HepG2 (cell line): Measurements from ENCODE around the gene RBSN. TPM values are rescaled to one million over a fixed set of nuclear protein-coding genes. Genes with fewer than 3 reads are reported as not detected.

Experiments
- ATAC-seq: fragments of 200-7000 bp; cut with Tn5 transposase; 3 replicates; pipeline ENCODE4 v1.9.1; 2020; ENCODE audit warnings: mild to moderate bottlenecking, moderate library complexity
- BruUV-seq: library from RNA; stranded (reverse); fragments of 400-500 nt; replicated peaks from 2 replicates; lab custom pipeline; 2021; lab: Mats Ljungman, UMichigan
- CTCF ChIA-PET: fragments of 300-600 bp; formaldehyde crosslinking; extraction: SDS; loops from one replicate; lab custom pipeline; 2021; ENCODE audit warnings: low total read pairs, inconsistent platforms, low intra/inter-chr PET ratio; lab: Yijun Ruan, JAX
- POLR2A ChIA-PET: fragments of 350-600 bp; sonication (Branson Sonifier 250); formaldehyde crosslinking; loops from one replicate; lab custom pipeline; 2020; ENCODE audit warnings: antibody characterized with exemption, inconsistent platforms; lab: Yijun Ruan, JAX
- DNase-seq: peaks from one replicate; pipeline ENCODE4 v3.0.0-alpha.2; 2015; ENCODE audit warnings: low spot score
- FAIRE-seq: peaks from 3 replicates; lab custom pipeline; 2011; peaks lifted over from hg19 to GRCh38; lab: Jason Lieb, UNC
- H2AFZ ChIP-seq: one replicate; pipeline ENCODE4 v1.6.1; 2011; ENCODE audit warnings: low read length, inconsistent platforms
- H3K27ac ChIP-seq: fragments of 300-600 bp; 3 replicates; pipeline ENCODE4 v1.8.0; 2011; ENCODE audit warnings: mixed run types, mild to moderate bottlenecking, mixed read lengths, low read length, inconsistent platforms; ENCODE audit not compliant: insufficient read depth; ENCODE audit errors: extremely low read length
- H3K27me3 ChIP-seq, 2 experiments: fragments of 200-600 bp in 1 of 2; 2 replicates in 1 of 2; 3 replicates in 1 of 2; pipeline versions ENCODE4 v1.6.0 to v1.8.0; 2011; ENCODE audit warnings: low read length in 2 of 2, mild to moderate bottlenecking in 2 of 2, moderate library complexity in 2 of 2, inconsistent platforms in 1 of 2; ENCODE audit not compliant: insufficient read depth in 2 of 2, control insufficient read depth in 1 of 2
- H3K36me3 ChIP-seq, 2 experiments: fragments of 200-600 bp in 1 of 2; replicated peaks in 1 of 2; 2 replicates in 1 of 2; 3 replicates in 1 of 2; pipeline versions ENCODE4 v1.5.1 to v1.8.0; 2011; ENCODE audit warnings: low read length in 2 of 2, inconsistent platforms in 1 of 2; ENCODE audit not compliant: insufficient read depth in 2 of 2, control insufficient read depth in 1 of 2
- H3K4me1 ChIP-seq: 2 replicates; pipeline ENCODE4 v1.5.1; 2012; ENCODE audit warnings: low read length, inconsistent platforms; ENCODE audit not compliant: insufficient read depth
- H3K4me2 ChIP-seq: 2 replicates; pipeline ENCODE4 v1.6.0; 2011; ENCODE audit warnings: low read depth, low read length, inconsistent platforms
- H3K4me3 ChIP-seq, 3 experiments: fragments of 200-600 bp in 1 of 3; sonication (generic), shearing (Covaris generic) in 1 of 3; replicated peaks in 1 of 3; 2 replicates each; pipeline ENCODE4 v1.5.1; 2011 to 2016; ENCODE audit warnings: low read length in 3 of 3, inconsistent platforms in 2 of 3, low read depth in 2 of 3, mild to moderate bottlenecking in 2 of 3, control low read depth in 1 of 3, mixed read lengths in 1 of 3; ENCODE audit not compliant: insufficient read depth in 1 of 3
- H3K79me2 ChIP-seq: one replicate; pipeline ENCODE4 v1.6.1; 2011; ENCODE audit warnings: low read length, inconsistent platforms; ENCODE audit not compliant: insufficient read depth
- H3K9ac ChIP-seq: 2 replicates; pipeline ENCODE4 v1.6.0; 2011; ENCODE audit warnings: mild to moderate bottlenecking, low read depth, low read length, inconsistent platforms; ENCODE audit not compliant: insufficient read depth
- H3K9me3 ChIP-seq: 2 replicates; pipeline ENCODE4 v1.5.1; 2012; ENCODE audit warnings: mild to moderate bottlenecking, low read length
- H4K20me1 ChIP-seq: 2 replicates; pipeline ENCODE4 v1.6.0; 2011; ENCODE audit warnings: inconsistent platforms, mild to moderate bottlenecking, low read length, moderate library complexity; ENCODE audit not compliant: insufficient read depth
- ARNTL ChIP-seq: sonication (generic); formaldehyde crosslinking; IDR thresholded peaks from 2 replicates; pipeline ENCODE4 v1.4.0; 2020; ENCODE audit warnings: mild to moderate bottlenecking, missing genetic modification reagents
- FOXO1 ChIP-seq: sonication (generic); formaldehyde crosslinking; IDR thresholded peaks from 2 replicates; pipeline ENCODE4 v1.4.0; 2020; ENCODE audit warnings: missing genetic modification reagents
- MBD4 ChIP-seq: IDR thresholded peaks from 2 replicates; pipeline ENCODE4 v1.6.1; 2012; ENCODE audit warnings: low read length, inconsistent platforms, borderline replicate concordance
- MEIS2 ChIP-seq: sonication (generic); formaldehyde crosslinking; IDR thresholded peaks from 2 replicates; pipeline ENCODE4 v1.9.0; 2021; ENCODE audit warnings: mild to moderate bottlenecking, missing genetic modification reagents
- NCOA2 ChIP-seq: sonication (generic); formaldehyde crosslinking; IDR thresholded peaks from 2 replicates; pipeline ENCODE4 v1.8.0; 2022; ENCODE audit warnings: inconsistent platforms
- PCBP1 ChIP-seq: fragments of 200-400 bp; formaldehyde crosslinking; IDR thresholded peaks from 2 replicates; pipeline ENCODE4 v1.6.1; 2017; ENCODE audit warnings: mild to moderate bottlenecking, low read depth, low read length, borderline replicate concordance
- ZNF101 ChIP-seq: sonication (generic); formaldehyde crosslinking; IDR thresholded peaks from 2 replicates; pipeline ENCODE4 v1.4.0; 2020; ENCODE audit warnings: mild to moderate bottlenecking, low read depth, missing genetic modification reagents, borderline replicate concordance
- ZNF383 ChIP-seq: sonication (generic); formaldehyde crosslinking; IDR thresholded peaks from 2 replicates; pipeline ENCODE4 v1.4.0; 2020; ENCODE audit warnings: missing genetic modification reagents, mild to moderate bottlenecking, borderline replicate concordance
- ZNF530 ChIP-seq: sonication (generic); formaldehyde crosslinking; IDR thresholded peaks from 2 replicates; pipeline ENCODE4 v1.5.0; 2020; ENCODE audit warnings: low read depth, mild to moderate bottlenecking, missing genetic modification reagents
- ZNF773 ChIP-seq: sonication (generic); formaldehyde crosslinking; IDR thresholded peaks from 2 replicates; pipeline ENCODE4 v1.4.0; 2020; ENCODE audit warnings: missing genetic modification reagents, borderline replicate concordance
- WGBS: methylation state at CpG from one replicate; pipeline ENCODE4 v1.1.6; 2017; ENCODE audit warnings: low lambda C conversion rate; 5-methylcytosine and 5-hydroxymethylcytosine counted together
- in situ Hi-C: cut with HindIII; loops from 2 replicates; pipeline ENCODE4 v1.10.0; 2017; ENCODE audit warnings: low pct_unique_long_range_greater_than_20kb; ENCODE audit not compliant: extremely low pct_ligation_motif_present
- intact Hi-C: fragments of 100-400 bp; cut with micrococcal nuclease; formaldehyde crosslinking; loops from one replicate; pipeline ENCODE4 v1.10.0; 2022; ENCODE audit not compliant: unreplicated experiment
- polyA plus RNA-seq, 8 experiments: library from polyadenylated mRNA; depleted of rRNA in 3 of 8; stranded (reverse) in 7 of 8; unstranded in 1 of 8; fragments of >200 nt; fragmentation: Illumina TruSeq in 4 of 8; extraction: Trizol in 4 of 8; gene quantifications; 2 replicates each; pipeline versions ENCODE4 v1.2.1 to v1.2.3, GENCODE V29; 2011 to 2016; ENCODE audit warnings: low read depth in 4 of 8, missing spikeins in 1 of 8, mixed read lengths in 1 of 8; ENCODE audit not compliant: insufficient read depth in 1 of 8
- total RNA-seq, 5 experiments: library from RNA; depleted of rRNA; stranded (reverse); fragments of >200 nt; fragmentation: Illumina TruSeq; extraction: Trizol; gene quantifications; 2 replicates each; pipeline ENCODE4 v1.2.3, GENCODE V29; 2016; ENCODE audit warnings: low read depth in 1 of 5

RBSN gene
- total and polyA plus RNA-seq, 2 of the 13 experiments (the other 11 are each of a cell fraction or from before 2014, with no cell fraction given) = 7.9 to 11.8 TPM

- TF ChIP-seq ZNF773 (no peak), FOXO1 (CRISPR knock-in tag) (no peak), ZNF530 (CRISPR knock-in tag) (no peak), ZNF383 (CRISPR knock-in tag) (no peak), MBD4 (no peak), MEIS2 (CRISPR knock-in tag) (no peak), ARNTL (no peak), PCBP1 (no peak)
These were observed 24.4 kb downstream of the RBSN start (continued) for GRCh38 chr3:15074500-15074899.

GRCh38 chr3:15071699-15072098 lies 27.2 kb downstream of the RBSN start:
- WGBS = 94% methylated on average over 2 of the region's 2 CpGs
- POLR2A ChIA-PET = no interaction called here
- no peak for TF ChIP-seq ZNF101 (CRISPR knock-in tag)
- no peak for TF ChIP-seq NCOA2 (CRISPR knock-in tag)
- intact Hi-C loops (no loop called here), in situ Hi-C loops (no loop called here)
- FAIRE-seq = no peak
- Histone ChIP-seq H3K36me3 (peaks cover 19 to 41% of the 10 kb centered on the region in 2 experiments), H3K27ac (no peak overlapping the region), H3K4me1 (no peaks in the 10 kb centered on the region), H3K9ac (no peak overlapping the region), H2AFZ (no peak overlapping the region), H3K4me3 (no peak overlapping the region), H3K79me2 (no peaks in the 10 kb centered on the region), H3K4me2 (no peak overlapping the region), H4K20me1 (no peaks in the 10 kb centered on the region), H3K9me3 (no peaks in the 10 kb centered on the region), H3K27me3 (no peaks in the 10 kb centered on the region)
- no peak for ATAC-seq
- no TSS peak for BruUV-seq
- DNase-seq = no peak
- CTCF ChIA-PET = no interaction called here
